ENCODE measurements around the gene SLC15A1.

Gene SLC15A1

GRCh38 chr13:98676239-98676638 lies 76.2 kb downstream of the SLC15A1 start:
- in situ Hi-C loops (cut with HindIII; ENCODE audit: low sequenced_read_pairs), result no loop called here
- TF ChIP-seq CTCF (IDR thresholded peaks at IDR 0.05; ENCODE audit: low read depth, low read length), result no peak
- no peak for DNase-seq (ENCODE audit: low read depth, low spot score)
- no peak overlapping the region for H3K4me3 ChIP-seq (ENCODE audit: low read depth, low read length)

DNA sequence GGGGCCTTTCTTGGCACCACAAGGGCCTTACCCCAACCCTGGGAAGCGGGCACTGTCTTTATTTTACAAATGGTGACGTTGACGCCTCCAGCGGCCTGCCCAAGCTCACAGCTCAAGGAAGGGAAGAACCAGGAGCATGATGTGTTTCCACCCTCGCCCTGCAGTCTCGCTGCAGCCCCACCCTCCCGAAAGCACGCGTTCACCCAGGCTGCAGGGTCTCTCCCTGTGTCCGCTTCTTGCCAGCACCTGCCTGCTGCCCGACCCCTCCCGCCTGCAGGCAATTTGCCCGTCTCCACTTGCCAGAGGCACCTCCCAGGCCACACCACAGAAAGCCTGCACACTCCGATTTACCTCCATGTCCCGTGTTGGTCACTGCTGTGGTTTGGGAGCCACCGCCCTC lies 76.6 kb downstream of the SLC15A1 start:
- DNase-seq (ENCODE audit: low read depth, low spot score), result no peak
- H3K4me3 ChIP-seq (ENCODE audit: low read depth, low read length), result no peak overlapping the region
- in situ Hi-C loops (cut with HindIII; ENCODE audit: low sequenced_read_pairs), result no loop called here
- TF ChIP-seq CTCF (IDR thresholded peaks at IDR 0.05; ENCODE audit: low read depth, low read length), result no peak

DNA sequence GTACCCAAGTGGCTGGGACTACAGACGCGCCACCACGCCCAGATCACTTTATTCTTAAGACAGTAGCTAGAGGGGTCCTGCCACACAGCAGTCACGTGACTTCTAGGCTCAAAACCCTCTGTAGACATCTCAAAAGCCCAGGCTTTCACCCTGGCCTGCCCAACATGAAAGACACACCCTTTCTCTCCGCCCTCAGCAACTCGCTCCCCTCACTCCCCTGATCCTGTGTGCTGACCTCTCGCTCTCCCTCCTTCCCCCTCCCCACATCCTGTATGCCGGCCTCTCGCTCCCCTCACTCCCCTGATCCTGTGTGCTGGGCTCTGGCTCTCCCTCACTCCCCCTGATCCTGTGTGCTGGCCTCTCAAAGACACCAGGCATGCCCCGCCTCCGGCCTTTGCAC lies 77.4 kb downstream of the SLC15A1 start:
- DNase-seq (ENCODE audit: low read depth, low spot score), result no peak
- H3K4me3 ChIP-seq (ENCODE audit: low read depth, low read length), result no peak overlapping the region
- in situ Hi-C loops (cut with HindIII; ENCODE audit: low sequenced_read_pairs), result no loop called here
- TF ChIP-seq CTCF (IDR thresholded peaks at IDR 0.05; ENCODE audit: low read depth, low read length), result no peak

DNA sequence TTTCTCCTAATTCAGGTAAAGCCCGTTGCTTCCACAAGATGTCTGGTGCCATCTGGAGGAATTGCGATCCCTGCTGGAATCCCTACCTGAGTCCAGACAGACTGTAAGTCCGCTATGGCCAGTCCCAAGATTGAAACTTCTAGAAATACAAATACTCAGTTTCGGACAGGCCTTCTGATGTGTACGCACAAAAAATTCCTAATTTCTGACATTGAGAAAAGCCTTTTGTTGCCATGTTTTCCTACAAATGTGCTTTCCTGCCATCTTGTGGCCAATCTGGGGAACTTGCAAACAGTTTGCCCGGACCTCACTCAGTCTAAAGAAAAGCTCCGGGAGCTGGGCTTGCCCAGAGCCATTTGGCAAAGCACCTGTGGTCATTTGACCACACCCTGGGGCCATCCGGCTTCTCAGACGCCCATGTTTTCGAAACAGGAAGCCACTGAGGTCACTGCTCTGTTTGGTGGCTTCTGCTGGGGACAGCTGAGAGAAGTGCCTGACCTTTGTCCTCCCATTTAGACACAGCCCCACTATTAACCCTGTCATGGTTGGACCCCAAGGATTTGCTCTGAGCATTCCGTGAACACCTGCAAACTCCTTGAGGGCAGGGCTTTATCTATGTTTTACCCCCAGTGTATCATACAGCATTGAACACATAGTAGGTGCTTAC lies 79.4 kb downstream of the SLC15A1 start:
- peak; percentile 82 for TF ChIP-seq CTCF (IDR thresholded peaks at IDR 0.05; ENCODE audit: low read depth, low read length)
- in situ Hi-C loops (cut with HindIII; ENCODE audit: low sequenced_read_pairs), result loop anchor here (25.0 kb wide), 1 partner anchor 236 kb away; no protein-coding TSS in a partner anchor
- H3K4me3 ChIP-seq (ENCODE audit: low read depth, low read length), result no peak overlapping the region
- DNase-seq (ENCODE audit: low read depth, low spot score), result peak; percentile 78

DNA sequence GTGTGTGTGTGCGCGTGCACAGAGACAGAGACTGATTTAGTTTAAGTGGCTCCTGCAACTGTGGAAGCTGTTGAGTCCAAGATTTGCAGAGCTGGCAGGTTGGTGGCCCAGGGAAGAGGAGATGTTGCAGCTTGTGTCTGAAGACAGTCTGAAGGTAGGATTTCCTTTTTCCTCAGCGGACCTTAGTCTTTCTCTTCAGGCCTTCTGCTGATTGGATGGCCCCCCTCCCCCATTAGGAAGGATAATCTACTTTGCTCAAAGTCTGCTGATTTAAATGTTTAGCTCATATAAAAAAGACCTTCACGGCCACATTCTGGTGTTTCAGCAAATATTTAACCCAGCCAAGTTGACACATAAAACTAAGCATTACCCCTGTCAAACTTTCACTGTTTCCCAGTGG lies 84.3 kb downstream of the SLC15A1 start:
- no peak for TF ChIP-seq CTCF (IDR thresholded peaks at IDR 0.05; ENCODE audit: low read depth, low read length)
- DNase-seq (ENCODE audit: low read depth, low spot score), result no peak
- H3K4me3 ChIP-seq (ENCODE audit: low read depth, low read length), result no peak overlapping the region
- in situ Hi-C loops (cut with HindIII; ENCODE audit: low sequenced_read_pairs), result loop anchor here (25.0 kb wide), 1 partner anchor 231 kb away; no protein-coding TSS in a partner anchor

DNA sequence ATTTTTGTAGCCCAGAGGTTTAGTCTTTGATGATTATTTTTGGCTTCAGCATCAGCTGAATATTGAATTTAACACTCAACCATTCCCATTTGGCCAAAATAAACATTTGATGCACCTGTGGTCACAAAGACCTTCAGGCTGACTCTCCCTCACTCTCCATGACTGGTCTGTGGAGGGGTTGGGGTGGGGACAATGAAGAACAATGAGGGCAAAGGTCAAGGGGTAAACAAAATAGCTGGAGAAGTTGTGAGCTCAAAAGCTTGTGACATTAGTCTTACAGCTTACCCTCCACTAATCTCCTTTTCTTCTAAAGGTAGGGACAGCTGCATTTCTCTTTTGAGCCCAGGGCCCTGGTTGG lies 86.9 kb downstream of the SLC15A1 start:
- H3K4me3 ChIP-seq (ENCODE audit: low read depth, low read length), result no peak overlapping the region
- in situ Hi-C loops (cut with HindIII; ENCODE audit: low sequenced_read_pairs), result loop anchor here (25.0 kb wide), 1 partner anchor 228 kb away; no protein-coding TSS in a partner anchor
- DNase-seq (ENCODE audit: low read depth, low spot score), result no peak
- no peak for TF ChIP-seq CTCF (IDR thresholded peaks at IDR 0.05; ENCODE audit: low read depth, low read length)

All from astrocyte of the spinal cord (primary cell).